Heart left ventricle (tissue), 13 donors: ENCODE data around the gene ABLIM2.

ENCODE experiments used
- CTCF ChIP-seq, 12 donors: fragments of 200-600 bp; sonication (generic) in 4 of 12; IDR thresholded peaks; one replicate each; pipeline versions ENCODE4 v1.5.0 to v1.8.0; 2018 to 2022; ENCODE audit warnings: antibody characterized with exemption in 12 of 12, mild to moderate bottlenecking in 5 of 12
- POLR2A ChIP-seq, 2 donors: fragments of 450-650 bp; IDR thresholded peaks; one replicate each; pipeline ENCODE4 v1.6.1; 2017; ENCODE audit warnings: antibody characterized with exemption in 2 of 2, mild to moderate bottlenecking in 2 of 2, moderate library complexity in 2 of 2
- donor health status: ischemic (EF 13 %, LVEDD 7.1; RV severe dilation, severe dysfunction).
- donor health status: DM: no; HTN: yes; CAD: no.
- donor health status: DM: no; HTN: no; CAD: no.
- donor health status: ischemic (EF 25% LVEDD 6.9; RV normal size, moderate dysfunction).
- donor health status: ischemic (EF 25% LVEDD 5.7; RV mildly dilated, moderate dysfunction).
- donor health status: ischemic (EF 35%, LVEDD 5.7; RV mildly dilated, moderate dysfunction).
- donor health status: nonischemic (EF 11% LVEDD 7.7; RV severe dilation, severe dysfunction).
- donor health status: DM: yes; HTN: yes; CAD: no.
- donor health status: PGD.
- donor health status: ischemic (EF 29% LVEDD 5.4; RV normal size, mild dysfunction).
- donor health status: nonischemic (EF 23%, LVEDD 6.1; RV moderate dilation, normal function).

- TF ChIP-seq CTCF (IDR thresholded peaks at IDR 0.05) = no peak
- TF ChIP-seq POLR2A (IDR thresholded peaks at IDR 0.05) = no peak
Observed at GRCh38 chr4:8076023-8076422, 82.6 kb downstream of the ABLIM2 start.
